GF-D8 (cell line): ENCODE measurements around the gene ACSL3.

Source experiments
- DNase-seq: peaks from one replicate; lab custom pipeline; 2025; lab: John Stamatoyannopoulos, UW

Gene ACSL3

GRCh38 chr2:222942561-222942960, 81.7 kb downstream of the ACSL3 start:
- no peak for DNase-seq

GRCh38 chr2:222942977-222943376, 82.1 kb downstream of the ACSL3 start:
- no peak for DNase-seq

GRCh38 chr2:222943820-222944219, 83.0 kb downstream of the ACSL3 start:
- no peak for DNase-seq

- no peak for DNase-seq
Observed at GRCh38 chr2:222944552-222944951, 83.7 kb downstream of the ACSL3 start.

- DNase-seq, result no peak
Observed at GRCh38 chr2:222944971-222945740, 84.3 kb downstream of the ACSL3 start.

- DNase-seq, result no peak
Observed at GRCh38 chr2:222945887-222946286, 85.1 kb downstream of the ACSL3 start.

GRCh38 chr2:222946700-222947287, 86.0 kb downstream of the ACSL3 start:
- no peak for DNase-seq

GRCh38 chr2:222949073-222949472, 88.2 kb downstream of the ACSL3 start:
- DNase-seq, result no peak

- no peak for DNase-seq
Observed at GRCh38 chr2:222949690-222950323, 89.0 kb downstream of the ACSL3 start.

GRCh38 chr2:222950638-222951285, 89.9 kb downstream of the ACSL3 start:
- no peak for DNase-seq

GRCh38 chr2:222952204-222952603, 91.4 kb downstream of the ACSL3 start:
- DNase-seq, result no peak

- DNase-seq, result no peak
Observed at GRCh38 chr2:222955008-222955407, 94.2 kb downstream of the ACSL3 start.

- no peak for DNase-seq
Observed at GRCh38 chr2:222959358-222959757, 98.5 kb downstream of the ACSL3 start.

GRCh38 chr2:222960126-222960525, 99.3 kb downstream of the ACSL3 start:
- DNase-seq, result no peak

- DNase-seq, result no peak
Observed at GRCh38 chr2:222963641-222964040, 102.8 kb downstream of the ACSL3 start.

- no peak for DNase-seq
Observed at GRCh38 chr2:222964376-222965031, 103.7 kb downstream of the ACSL3 start.

GRCh38 chr2:222965555-222965954, 104.7 kb downstream of the ACSL3 start:
- no peak for DNase-seq

GRCh38 chr2:222968550-222969155, 107.8 kb downstream of the ACSL3 start:
- no peak for DNase-seq

- DNase-seq, result no peak
Observed at GRCh38 chr2:222969491-222969890, 108.7 kb downstream of the ACSL3 start.

- DNase-seq, result no peak
Observed at GRCh38 chr2:222972420-222972819, 111.6 kb downstream of the ACSL3 start.

GRCh38 chr2:222973237-222973636, 112.4 kb downstream of the ACSL3 start:
- DNase-seq, result no peak

- DNase-seq, result no peak
Observed at GRCh38 chr2:222973733-222974132, 112.9 kb downstream of the ACSL3 start.
